Measurements from ENCODE around the gene SPPL2C.

Gene SPPL2C, protein sequence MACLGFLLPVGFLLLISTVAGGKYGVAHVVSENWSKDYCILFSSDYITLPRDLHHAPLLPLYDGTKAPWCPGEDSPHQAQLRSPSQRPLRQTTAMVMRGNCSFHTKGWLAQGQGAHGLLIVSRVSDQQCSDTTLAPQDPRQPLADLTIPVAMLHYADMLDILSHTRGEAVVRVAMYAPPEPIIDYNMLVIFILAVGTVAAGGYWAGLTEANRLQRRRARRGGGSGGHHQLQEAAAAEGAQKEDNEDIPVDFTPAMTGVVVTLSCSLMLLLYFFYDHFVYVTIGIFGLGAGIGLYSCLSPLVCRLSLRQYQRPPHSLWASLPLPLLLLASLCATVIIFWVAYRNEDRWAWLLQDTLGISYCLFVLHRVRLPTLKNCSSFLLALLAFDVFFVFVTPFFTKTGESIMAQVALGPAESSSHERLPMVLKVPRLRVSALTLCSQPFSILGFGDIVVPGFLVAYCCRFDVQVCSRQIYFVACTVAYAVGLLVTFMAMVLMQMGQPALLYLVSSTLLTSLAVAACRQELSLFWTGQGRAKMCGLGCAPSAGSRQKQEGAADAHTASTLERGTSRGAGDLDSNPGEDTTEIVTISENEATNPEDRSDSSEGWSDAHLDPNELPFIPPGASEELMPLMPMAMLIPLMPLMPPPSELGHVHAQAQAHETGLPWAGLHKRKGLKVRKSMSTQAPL

DNA sequence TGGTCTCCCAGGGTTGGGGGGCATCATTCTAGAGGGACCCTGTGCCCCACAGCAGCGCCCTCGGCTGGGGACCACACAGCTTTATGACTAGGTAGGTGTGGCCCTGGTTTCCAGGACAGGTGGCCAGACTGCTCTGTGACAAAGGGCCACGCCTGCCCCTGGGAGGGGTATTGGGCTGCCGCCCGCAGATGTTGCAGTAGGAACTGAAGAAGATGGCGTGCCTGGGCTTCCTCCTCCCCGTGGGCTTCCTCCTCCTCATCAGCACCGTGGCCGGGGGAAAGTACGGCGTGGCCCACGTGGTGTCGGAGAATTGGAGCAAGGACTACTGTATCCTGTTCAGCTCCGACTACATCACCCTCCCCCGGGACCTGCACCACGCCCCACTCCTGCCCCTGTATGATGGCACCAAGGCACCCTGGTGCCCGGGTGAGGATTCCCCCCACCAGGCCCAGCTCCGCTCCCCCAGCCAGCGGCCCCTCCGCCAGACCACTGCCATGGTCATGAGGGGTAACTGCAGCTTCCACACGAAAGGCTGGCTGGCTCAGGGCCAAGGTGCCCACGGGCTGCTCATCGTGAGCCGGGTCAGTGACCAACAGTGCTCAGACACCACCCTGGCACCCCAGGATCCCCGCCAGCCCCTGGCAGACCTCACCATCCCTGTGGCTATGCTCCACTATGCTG lies at the start of gene SPPL2C:
Gene SPPL2C, plus strand, starts transcription at position 187 of the 681 bp plus-strand sequence. Its CDS starts 26 bp downstream, at position 213.
- DNase-seq: no peak

DNA sequence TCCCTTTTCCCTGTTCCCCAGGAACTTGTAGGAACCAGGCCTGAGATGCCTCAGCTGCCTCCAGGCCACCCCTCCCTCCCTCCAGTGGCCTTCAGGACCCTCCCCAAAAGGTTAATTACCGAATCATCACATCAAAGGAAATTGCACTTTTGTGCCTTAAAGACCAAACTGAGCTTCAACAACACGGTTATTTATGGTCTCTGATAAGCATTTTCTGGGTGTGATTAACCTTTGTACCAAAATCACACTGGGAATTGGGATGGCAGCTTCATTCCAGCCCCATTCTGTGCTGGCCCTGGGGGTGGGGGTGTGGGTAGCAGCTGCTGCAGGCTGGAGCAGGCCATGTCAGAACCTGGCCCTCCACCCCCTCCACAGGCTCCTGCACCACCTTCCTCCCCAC lies 43.9 kb upstream of the SPPL2C start:
- no peak for DNase-seq

DNA sequence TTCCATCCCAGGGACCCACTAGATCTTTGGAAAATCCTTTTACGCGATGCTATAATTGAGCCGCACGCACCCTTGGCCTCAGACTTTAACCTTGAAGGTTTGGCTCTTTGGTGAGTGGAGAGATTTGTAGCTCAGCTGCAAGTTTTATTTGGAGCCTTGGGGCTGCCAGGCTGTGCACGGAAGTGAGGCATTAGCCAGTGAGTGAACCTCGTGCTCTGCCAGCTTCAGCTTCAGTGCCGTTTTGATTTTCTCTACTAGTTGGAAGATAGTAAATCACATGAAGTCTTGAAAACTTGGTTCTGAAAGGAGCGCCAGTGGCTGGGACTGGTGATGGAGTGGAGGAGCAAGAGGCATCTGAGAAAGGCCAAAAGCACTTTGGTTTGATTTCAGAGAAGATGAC lies 43.3 kb upstream of the SPPL2C start:
- DNase-seq: no peak

DNA sequence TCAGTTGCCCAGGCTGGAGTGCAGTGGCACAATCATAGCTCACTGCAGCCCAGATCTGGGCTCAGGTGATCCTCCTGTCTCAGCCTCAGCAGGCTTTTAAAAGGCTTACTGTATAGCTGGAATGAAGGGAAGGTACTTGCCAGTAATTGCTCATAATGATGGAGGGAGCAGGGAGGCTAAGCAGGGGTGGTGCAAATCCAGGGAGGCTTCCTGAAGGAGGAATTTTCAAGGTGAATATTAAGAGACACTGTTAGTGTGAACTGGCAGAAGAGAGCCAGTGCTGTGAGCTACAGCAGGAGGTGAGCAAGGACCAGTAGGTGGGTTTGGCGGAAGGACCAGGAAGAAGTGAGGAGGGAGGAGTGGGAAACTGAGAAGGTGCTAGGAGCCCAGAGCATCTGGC lies 35.8 kb upstream of the SPPL2C start:
- no peak for DNase-seq

DNA sequence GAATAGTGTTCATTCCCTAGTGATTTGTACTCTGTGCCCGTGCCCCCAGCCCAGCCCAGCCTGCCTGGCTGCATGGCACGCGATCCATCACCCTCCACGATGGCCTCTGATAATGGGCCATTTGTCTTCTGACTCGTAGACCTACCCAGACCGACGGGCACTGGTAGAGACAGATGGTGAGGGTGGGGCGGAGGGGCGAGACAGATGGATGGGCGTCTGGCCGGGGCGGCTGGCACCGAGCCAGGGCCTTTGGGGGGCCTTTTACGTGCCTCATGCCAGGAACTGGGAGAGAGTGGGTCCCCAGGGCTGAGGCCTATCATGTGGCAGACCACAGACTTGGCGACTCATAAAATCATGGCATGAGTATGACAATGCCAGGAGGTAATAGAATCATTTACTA lies 35.2 kb upstream of the SPPL2C start:
- no peak for DNase-seq

DNA sequence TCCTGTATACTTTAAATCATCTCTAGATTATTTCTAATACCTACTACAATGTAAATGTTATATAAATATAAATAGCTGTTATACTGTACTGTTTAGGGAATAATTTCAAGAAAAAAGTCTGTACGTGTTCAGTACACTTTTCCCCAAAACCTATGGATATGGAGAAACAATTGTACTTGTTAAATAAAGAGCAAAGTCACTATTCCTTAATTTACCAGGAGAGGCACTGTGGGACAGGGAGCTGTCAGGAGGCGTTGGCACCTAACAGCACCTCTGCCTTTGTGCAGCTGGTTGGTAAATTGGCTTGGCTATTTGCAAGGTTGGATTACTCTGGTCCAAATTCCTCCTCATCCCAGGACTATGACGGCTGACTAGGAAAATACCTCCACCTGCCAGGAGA lies 32.6 kb upstream of the SPPL2C start:
- DNase-seq: no peak

DNA sequence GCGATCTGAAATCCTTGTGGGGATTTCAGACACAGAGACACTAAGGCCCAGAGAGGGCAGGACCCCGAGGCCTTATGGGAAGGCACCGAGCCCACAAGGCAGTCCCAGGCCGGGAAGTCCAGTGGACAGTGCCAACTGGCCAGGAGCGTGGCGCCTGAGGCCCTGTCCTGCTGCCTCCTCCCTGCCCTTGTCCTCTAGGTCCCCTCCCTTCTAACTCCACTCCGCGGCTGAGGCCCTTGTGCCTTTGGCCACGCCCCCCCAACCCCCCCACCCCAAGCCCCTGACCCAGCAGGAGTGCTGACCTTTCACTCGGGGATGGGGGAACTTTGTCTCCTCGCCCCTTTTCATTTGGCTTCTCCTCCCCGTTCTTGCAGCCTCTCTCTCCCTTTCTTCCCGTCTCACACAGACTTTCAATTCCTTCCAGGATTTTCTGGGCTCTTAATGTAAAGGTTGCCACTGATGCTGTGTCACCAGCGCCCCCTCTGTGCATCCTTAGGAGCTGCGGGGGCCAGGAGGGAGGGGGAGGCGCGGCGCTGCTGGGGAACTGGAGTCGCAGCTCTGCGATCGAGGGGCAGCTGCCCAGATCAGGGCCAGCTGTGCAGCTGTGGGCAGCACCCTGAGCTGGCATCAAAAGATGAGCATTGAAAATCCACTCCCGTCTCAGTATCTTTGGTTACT lies 31.5 kb upstream of the SPPL2C start:
- DNase-seq: no peak

DNA sequence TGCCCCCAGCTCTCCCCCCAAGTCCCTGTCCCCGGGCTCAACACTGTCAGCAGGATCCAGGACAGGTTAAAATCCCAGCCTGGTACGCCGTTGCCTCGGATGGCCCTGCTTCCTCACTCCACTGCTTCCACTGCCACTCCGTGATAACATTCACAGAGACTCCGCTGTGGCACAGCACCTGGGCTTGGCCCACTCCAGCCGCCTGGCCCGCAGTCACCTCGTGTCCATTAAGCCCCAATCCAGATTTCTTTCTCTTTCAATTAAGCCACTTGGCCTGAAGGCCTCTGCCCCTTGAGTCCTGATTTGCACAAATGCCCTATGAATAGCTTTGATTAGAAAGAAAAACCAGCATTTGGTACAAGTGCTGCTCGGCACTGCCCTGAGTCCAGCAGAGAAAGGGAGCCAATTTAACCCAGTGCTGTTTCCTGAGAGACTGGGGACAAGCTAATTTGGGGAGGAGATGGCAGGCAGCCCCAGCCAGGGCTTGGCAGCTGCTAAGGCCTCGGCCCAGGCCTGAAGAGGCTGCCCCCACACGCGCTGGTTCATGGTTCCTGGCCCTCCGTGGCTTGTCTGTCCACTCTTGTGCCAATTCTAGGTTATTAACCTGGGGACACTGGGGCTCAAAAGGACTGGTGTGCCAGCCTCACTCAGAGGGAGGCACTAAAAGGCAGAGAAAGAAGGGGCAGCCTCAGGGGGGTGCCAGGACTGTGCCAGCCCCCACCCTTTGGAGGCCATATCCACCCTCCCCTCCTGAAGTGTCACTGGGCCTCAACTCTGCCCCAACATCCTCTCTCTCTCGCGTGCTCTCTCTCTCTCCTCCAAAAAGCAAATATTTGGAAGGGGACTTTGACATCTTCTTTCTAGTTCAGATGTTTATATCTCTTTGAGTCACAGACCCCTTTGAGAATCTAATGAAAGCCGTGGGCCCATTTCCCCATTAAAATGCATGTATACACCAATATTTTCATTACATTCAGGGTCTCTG lies 29.8 kb upstream of the SPPL2C start:
- DNase-seq: no peak

DNA sequence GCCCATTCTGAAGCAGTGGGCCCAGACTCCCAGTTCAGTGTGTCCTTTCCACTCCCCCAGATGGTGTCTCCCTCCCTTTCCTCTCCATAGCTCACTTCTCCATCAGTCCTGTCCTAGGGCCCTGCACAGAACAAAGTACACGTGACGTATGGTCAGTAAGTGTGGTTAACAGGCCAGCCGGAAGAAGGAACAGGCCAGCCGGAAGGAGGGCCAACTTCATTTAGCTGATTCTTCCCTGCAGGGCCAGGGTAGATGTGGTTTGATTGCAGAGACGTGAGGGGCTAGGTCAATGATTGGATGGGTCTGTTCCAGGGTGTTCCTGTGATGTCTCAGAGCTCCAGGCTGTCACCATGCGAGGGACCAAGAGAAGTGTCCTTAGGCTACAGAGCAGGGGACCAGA lies 28.9 kb upstream of the SPPL2C start:
- no peak for DNase-seq

DNA sequence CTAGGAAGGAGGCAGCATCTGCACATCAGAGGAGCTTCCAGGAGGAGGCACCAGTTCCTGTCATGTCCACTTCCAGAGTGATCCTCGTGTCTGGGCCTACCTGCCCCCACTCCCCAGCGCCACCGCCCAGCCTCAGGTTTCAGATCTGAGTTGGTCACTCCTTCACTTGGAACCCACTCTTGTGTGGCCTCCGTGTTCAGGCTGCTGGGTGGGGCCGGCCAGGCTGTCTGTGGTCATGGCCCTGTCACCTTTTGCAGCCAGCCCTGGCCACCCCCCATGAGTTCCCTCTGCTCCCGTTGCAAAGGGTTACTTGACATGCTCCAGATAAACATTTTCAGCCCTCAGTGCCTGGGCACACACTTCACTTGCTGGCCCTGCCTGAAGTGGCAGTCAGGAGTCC lies 26.6 kb upstream of the SPPL2C start:
- DNase-seq: no peak

DNA sequence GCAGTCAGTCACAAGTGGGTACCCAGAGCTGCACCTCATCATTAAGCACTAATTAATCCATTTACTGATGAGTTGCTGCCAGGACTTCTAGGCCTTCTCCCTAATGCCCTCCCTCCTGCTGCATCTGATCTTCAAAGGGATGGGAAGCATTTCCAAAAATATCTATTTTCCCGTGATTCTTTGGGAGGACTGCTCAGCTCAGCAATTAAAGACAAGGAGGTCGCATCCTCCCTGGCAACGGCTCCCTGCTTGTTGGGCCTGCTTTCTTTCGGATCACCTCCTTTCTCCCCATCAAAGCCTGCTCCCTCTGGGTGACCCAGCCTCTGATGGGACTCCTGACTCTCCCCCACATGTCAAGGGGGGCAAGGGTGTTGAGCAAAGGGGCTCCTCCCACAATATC lies 26.0 kb upstream of the SPPL2C start:
- DNase-seq: no peak

DNA sequence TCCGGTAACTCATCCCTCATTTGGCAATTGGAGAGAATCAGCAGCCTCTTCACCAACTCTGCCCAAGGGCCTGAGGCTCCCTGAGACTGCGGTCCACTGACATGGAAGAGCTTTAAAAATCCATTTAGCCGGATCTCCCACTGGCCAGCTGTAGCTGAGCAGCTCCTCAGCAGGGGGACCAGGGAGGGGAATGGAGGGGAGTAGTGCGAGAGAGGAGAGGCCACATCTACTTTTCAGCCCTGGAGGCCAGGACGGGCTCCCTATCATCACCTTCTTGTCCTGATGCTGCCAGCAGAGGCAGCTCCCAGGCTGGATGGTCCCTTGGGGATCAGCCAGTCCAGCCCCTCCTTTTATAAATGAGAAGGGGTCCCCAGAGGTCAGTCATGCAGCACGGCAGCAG lies 25.0 kb upstream of the SPPL2C start:
- no peak for DNase-seq

DNA sequence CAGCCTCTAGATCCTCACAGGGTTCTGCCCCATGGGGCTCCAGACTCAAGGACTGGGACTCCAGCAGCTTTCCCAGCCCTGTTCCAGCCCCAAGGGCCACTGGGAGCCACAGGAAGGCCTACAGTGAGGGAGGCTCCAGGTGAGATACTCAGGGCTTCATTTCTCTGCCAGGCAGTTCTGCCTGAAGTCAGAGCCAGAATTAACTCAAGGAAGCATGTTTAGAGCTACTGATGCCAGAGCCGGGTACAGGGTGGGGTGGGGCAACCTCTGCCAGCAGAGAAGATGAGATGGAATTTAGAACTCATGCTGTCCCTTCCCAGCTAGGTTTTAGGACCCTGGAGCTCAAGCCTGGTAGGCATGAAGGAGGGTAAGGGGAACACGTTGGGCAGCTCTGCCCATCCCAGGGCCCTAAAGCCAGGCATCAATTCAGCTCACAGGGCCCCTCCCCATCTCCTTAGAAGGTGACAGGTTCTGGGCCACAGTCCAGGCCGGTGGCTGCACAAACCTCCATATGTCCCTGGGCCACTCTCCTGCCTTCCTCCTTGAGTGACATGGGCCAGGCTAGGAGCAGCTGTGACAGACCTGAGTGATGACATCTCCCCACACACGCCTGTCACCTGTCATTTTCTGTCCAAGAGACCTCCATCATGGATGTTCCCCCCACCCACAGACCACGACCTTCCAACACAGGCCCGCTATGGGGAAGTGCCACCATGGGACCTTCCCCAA lies 24.5 kb upstream of the SPPL2C start:
- DNase-seq: no peak

DNA sequence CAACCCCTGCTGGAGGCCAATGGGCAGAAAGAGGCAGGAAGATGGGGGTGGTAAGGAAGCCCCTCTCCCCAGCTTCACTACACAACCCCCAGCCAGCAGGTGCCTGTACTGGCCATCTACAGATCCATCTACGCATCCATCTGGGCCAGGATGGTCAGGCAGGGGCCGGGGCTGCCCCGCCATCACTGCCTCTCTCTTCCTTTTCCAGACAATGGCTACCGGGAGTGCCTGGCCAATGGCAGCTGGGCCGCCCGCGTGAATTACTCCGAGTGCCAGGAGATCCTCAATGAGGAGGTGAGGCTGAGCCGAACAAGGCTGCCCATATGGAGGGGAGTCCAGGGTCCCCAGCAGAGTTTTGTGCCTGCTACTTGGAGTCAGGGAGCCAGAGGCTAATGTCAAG lies 23.5 kb upstream of the SPPL2C start:
- DNase-seq: no peak

DNA sequence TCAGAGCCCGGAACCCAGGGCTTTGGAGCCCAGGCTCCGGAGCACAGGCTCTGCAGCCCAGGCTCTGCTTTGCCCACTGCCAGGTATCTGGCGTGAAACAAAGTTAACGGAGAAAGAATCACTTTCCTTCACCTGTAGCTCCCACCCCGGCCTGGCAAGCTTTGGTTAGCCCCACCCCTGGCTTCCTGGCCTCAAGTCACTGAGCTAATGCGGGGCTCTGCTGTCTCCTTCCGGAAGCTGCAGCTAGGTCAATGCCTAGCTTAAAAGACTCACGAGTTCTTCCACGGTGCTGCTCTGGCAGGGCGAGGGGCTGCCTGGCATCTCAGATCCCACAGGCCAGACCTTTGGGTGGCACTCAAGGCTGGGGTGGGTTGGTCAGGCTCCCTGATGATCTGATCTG lies 21.1 kb upstream of the SPPL2C start:
- no peak for DNase-seq

DNA sequence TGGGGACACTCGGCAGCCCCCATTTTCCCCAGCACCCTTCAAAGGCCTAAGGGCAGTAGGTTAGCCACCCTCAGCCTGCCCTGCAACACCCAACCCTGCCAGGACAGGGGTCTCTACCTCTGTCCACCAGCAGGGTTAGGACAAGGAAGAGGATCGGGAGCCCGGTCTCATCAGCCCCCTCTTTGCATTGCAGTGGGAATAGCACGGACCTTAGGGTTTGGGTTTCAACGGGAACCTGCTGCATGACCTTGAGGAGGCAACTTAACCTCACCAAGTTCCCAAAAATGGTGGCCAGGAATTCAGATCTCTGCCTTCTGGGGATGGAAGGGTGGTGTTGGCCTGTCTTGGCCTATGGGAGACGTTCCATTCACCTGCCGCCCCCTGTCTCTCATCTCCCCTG lies 20.2 kb upstream of the SPPL2C start:
- DNase-seq: no peak

DNA sequence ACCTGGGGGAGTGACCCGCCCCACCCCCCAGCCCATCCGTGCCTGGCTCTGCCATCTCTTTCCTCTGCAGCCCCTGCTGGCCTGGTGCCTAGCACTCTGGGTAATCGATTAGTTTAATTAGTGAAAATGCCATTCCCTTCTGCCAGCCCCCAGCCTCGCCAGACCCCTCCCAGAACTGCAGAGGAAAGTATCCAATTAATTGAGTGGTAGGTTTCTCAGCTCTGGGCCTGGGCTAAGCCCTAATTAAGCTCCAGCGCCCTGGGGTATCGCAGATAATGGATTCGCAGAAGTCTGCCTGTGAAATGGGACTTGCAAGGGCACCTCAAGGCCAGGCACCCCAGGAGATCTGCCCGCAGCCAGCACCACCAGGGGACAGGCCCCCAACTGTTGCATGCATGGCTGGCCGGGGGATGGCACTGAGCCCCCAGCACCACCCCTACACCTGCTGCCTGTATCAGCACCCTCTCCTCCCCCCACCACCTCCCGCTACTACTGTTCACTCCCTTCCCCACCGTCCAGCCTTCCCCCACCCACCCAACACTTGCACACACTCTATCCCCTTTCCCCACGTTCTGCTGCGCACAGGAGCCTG lies 19.7 kb upstream of the SPPL2C start:
- DNase-seq: no peak

DNA sequence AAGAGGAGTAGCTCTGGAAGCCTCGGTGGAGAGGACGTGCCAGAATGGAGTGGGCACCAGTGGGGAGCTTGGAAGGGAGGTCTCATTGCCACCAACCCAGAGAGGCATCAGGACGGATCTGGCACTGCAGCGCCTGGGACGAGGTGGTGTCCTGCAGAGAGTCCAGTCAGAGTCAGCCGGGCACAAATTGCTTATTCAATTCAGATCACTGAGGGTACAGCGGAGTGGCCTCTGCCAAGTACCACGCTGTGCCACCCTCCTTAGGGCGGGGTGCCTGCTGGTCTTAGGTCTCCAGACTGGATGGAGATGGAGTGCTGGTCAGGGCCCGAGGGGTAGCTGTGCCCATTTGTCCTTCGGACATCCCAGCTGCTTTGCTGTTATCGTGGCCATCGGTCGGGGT lies 18.9 kb upstream of the SPPL2C start:
- no peak for DNase-seq

DNA sequence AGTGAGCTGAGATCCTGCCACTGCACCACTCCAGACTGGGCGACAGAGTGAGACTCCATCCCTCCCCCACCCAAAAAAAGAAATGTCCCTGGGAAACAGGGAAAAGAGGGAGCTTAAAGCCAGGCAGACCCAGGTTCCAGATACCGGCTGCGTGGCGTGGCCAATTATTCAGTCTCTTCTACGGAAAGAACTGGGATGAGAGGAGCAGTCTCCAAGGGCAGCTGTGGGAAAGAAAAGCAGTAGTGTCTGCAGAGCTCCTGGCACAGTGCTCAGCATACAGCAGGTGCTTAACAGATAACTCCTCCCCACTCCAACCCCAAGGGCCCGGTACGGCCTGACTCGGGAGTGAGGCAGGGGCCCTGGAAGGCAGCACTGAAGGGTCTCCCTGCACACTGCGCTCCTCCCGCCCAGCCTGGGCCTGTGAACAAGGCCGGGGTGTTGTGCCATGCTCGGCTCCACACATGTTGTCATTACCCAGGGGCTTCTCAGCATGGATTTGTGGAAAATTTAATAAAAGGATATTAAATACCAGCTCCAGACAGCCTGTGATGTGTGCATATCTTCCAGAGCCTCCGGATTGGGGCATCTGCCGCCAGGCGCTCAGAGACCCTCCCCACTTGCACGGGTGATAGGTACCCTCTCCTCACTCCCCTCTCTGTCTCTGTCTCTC lies 17.6 kb upstream of the SPPL2C start:
- DNase-seq: no peak

DNA sequence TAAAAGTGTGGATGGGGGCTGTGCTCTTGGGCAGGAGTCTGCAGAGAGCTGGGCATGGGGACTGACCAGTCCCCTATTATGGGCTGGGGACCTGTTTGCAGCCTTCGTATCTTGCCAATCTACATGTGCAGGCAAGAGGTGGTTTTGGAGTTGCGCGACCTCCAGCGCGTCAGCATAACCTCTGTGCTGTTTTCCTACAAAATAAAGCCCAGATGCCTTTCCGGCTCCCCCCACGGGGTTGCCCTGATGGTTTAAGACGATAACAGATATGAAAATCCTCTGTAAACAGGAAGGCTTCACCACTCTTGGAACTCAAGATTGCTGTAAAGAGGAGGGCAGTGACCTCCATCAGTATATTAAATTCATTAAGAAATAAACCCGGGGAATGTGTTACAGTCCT lies 16.5 kb upstream of the SPPL2C start:
- DNase-seq: no peak
